GM12892 (cell line): ENCODE results near the gene F2RL1.
"Not testable (repeated sequence)": the region's sequence is repeated elsewhere in the genome, so short reads cannot be mapped to it uniquely, and the experiment has no call there.

Source experiments
- DNase-seq: peaks from one replicate; pipeline ENCODE4 v3.0.0; 2011; ENCODE audit not compliant: insufficient read length
- FAIRE-seq: peaks from 2 replicates; lab custom pipeline; 2011; peaks lifted over from hg19 to GRCh38; lab: Jason Lieb, UNC
- POLR2A ChIP-seq: IDR thresholded peaks from 2 replicates; pipeline ENCODE4 v1.6.1; 2011; ENCODE audit warnings: low read depth, low read length, control low read depth
- POLR2AphosphoS5 ChIP-seq: IDR thresholded peaks from 2 replicates; pipeline ENCODE4 v1.6.1; 2011; ENCODE audit warnings: low read depth, low read length, control low read depth
- TAF1 ChIP-seq: IDR thresholded peaks from 2 replicates; pipeline ENCODE4 v1.6.1; 2011; ENCODE audit warnings: low read depth, mild to moderate bottlenecking, control low read depth, low read length, borderline replicate concordance

The F2RL1 gene

DNA sequence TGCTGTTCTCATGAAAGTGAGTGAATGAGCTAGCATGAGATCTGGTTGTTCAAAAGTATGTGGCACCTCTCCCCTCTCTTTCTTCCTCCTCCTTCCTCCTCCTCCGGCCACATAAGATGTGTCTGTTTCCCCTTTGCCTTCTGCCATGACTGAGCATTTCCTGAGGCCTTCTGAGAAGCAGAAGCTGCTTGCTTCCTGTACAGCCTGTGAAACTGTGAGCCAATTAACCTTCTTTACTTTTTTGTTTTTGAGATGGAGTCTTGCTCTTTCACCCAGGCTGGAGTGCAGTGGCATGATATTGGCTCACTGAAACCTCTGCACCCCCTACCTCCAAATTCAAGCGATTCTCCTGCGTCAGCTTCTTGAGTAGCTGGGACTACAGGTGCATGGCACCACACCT lies 37.1 kb downstream of the F2RL1 start:
- FAIRE-seq, result peak; percentile 66
- DNase-seq, result no peak
- TF ChIP-seq TAF1 (no peak), POLR2A (no peak), POLR2AphosphoS5 (no peak)

DNA sequence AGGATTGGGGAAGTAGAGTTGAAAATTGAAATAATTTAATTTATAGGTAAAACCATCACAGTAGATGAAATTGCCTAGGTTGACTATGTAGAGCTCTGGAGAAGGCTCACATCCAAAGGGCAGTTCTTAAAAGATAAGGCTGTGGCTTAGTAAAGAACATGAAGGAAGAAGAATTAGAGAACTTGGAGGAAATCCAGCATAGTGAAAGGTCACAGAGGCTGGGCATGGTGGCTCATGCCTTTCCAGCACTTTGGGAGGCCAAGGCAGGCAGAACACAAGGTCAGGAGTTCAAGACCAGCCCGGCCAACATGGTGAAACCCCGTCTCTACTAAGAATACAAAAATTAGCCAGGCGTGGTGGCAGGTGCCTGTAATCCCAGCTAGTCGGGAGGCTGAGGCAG lies 38.0 kb downstream of the F2RL1 start:
- FAIRE-seq, DNase-seq: not testable (repeated sequence)

DNA sequence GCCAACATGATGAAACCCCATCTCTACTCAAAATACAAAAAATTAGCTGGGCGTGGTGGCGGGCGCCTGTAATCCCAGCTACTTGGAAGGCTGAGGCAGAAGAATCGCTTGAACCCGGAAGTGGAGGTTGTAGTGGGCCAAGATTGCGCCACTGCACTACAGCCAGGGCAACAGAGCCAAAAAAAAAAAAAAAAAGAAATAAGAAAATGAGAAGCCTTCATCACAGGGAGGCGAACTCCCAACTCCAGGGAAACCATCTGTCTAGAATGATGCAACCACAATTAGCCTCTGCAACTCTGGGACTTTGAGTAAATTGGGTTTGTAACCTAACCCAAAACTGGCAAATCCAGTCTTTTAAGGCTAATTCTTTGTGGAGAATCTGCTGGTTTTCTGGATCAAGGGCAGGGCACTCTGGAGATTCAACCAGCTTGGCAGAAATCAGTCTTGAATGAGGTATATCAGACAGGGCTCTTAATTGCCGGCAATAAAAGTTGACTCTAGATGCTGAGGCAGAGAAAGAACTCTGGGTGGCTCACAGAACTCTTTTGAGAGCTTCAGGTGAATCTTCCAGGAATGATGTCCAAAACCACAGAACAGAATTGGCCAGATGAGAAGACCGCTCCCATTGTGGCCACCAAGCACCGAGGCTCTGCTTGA lies 40.9 kb downstream of the F2RL1 start:
- DNase-seq, result no peak
- no peak for FAIRE-seq
- TF ChIP-seq POLR2AphosphoS5 (no peak), POLR2A (no peak), TAF1 (no peak)

DNA sequence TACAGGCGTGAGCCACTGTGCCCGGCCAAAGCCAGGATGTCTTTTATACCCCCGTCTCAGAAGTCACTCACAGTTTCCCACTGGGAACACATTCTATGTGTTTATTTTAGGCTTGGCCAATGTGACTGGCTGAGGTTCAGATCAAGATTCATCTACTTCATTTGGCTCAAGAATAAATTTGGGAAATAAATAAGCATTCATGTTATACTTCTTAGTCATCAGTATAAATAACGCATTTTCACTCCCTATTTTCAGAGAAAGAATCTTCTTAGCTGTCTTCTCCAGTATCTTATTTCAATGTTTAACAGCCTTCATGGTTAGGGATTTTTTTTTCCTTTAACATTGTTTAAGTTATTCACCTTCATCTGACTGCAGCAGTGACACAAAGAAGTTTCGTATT lies 42.8 kb downstream of the F2RL1 start:
- FAIRE-seq (no peak), DNase-seq (no peak)
- TF ChIP-seq POLR2AphosphoS5, result no peak
- no peak for TF ChIP-seq TAF1

DNA sequence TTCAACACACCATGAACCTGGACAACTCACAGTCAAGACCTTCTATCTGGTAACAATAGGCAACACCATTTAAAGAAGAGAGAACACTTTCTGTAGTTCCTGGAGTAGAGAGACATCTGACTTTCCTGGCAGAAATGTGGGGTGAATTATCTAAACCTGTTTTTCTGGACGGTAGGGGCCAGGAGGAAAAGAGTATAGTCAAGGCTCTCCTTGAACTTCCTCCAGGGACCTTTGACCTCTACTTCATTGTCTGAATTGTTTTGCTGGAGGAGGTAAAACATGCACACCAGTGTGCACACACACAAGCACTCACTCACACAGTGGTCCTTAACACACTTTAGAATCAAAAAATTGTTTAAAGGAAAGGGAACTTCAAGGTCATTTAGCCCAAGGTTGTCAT lies 44.2 kb downstream of the F2RL1 start:
- FAIRE-seq, result no peak
- no peak for TF ChIP-seq POLR2AphosphoS5
- TF ChIP-seq POLR2A, result no peak
- no peak for TF ChIP-seq TAF1
- DNase-seq, result no peak

DNA sequence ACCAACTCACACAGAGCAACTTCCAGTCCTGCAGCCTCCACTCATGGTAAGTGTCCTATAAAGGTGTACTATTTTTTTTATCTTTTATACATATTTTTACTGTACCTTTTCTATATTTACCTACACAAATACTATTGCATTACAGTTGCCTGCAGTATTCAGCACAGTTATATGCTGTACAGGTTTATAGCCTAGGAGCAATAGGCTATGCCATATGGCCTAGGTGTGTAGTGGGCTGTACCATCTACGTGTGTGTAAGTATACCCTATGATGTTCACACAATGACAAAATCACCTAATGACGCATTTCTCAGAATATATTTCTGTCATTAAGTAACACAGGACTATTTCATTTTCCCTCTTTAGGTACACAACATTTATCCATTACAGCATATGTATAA lies 47.7 kb downstream of the F2RL1 start:
- no peak for DNase-seq
- no peak for TF ChIP-seq POLR2AphosphoS5
- no peak for TF ChIP-seq POLR2A
- FAIRE-seq, result no peak

DNA sequence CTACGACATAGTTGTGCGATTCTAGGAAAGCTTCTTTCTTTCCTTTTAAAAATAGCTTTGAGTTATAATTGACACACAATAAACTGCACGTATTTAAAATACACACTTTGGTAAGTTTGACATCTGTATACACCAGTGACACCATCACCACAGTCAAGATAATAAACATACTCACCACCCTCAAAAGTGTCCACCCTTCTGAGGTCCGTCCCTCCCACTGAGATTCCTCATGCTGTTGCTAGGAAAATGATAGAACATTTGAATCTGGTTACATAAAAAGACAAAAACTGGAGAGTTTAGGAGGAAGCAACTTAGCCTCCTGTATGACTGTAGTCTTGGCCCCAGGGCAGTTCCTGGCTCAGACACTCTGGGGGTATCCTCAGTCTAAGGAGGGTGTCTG lies 48.2 kb downstream of the F2RL1 start:
- no peak for DNase-seq
- no peak for FAIRE-seq
- TF ChIP-seq TAF1, result no peak
- TF ChIP-seq POLR2AphosphoS5, result no peak
- no peak for TF ChIP-seq POLR2A

DNA sequence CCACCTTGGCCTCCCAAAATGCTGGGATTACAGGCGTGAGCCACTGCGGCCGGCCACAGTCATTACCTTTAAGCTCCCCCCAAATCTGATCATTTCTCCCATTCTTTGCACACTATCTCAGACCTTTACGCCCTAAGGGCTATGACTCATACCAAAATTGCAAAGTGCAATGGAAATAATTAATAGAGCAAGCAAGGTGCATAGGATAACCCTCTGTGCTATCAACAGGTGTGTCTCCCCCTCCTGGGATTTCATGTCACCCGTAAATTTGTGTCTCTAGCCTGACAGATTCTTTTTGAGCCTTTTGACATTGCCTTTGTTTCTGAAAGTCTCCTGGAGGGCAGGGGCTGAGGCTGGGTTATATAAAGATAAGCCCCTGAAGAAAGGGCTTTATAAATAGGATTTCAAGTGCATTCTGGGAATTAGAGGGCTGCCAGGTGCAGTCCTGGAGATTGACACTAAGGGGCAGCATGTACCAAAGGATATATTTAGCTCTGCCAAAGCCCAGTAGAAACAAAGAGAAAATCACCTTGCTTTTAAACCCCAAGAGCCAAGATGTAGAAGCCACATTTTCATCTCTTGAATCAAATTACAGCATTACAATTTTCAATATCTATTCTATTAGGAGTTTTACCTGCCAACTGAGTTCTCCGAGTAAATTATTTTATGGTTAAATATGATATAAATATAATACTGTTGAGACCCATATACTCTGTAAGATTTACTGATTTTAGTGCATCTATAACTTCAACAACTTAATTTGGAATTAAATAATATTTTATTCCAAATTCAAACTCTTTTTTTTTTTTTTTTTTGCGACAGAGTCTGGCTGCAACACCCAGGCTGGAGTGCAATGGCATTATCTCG lies 49.2 kb downstream of the F2RL1 start:
- FAIRE-seq (peak; percentile 79), DNase-seq (no peak)
- TF ChIP-seq TAF1 (no peak), POLR2AphosphoS5 (no peak)

DNA sequence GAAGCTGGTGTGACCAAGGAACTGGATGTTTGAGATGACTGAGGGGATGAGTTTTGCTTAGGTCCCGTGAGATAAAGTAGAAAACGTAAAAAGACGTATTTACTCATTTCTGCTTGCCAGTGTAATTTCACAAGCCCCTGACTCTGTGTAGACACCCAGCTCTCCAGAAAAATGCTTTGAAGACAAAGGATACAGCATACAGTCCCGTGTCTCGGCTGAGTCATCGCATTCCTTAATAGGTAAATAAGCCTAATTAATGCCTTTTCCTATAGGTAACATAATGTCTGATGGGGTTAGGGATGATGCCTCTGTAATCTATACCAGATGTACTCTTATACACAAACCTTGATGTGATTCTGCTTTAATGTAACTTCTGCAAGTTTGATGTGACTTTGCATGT lies 51.2 kb downstream of the F2RL1 start:
- no peak for FAIRE-seq
- no peak for DNase-seq
- TF ChIP-seq POLR2AphosphoS5 (no peak), TAF1 (no peak), POLR2A (no peak)

DNA sequence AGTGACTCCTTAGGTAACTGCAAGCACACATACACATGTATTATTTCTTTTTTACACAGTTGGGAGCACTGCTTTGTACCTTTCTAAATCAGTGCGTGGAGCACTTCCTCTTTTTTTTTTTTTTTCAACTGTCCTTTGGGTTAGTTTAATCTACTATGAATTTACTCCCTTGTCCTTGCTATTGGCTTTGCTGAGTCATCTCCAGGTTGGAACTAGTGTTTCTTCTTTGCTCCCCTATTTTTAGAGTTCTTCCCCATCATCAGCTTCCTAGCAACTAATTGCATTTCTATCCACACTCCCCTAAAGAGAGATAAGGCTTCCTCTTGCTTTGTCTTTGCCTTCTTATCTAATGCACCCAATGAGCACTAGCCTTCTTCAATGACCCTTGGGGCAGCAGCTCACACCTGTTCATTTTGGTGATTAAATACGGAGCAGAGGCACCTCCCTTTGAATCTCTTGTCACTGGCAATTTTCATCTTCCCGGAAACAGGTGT lies 55.3 kb downstream of the F2RL1 start:
- no peak for TF ChIP-seq TAF1
- no peak for TF ChIP-seq POLR2A
- TF ChIP-seq POLR2AphosphoS5, result no peak
- peak; percentile 84 for FAIRE-seq

More for the DNA sequence above, 55.3 kb downstream of the F2RL1 start:
- DNase-seq, result no peak
